ENCODE results near the gene GMEB2.
"Not testable (repeated sequence)": the region's sequence is repeated elsewhere in the genome, so short reads cannot be mapped to it uniquely, and the experiment has no call there.

GMEB2 gene

DNA sequence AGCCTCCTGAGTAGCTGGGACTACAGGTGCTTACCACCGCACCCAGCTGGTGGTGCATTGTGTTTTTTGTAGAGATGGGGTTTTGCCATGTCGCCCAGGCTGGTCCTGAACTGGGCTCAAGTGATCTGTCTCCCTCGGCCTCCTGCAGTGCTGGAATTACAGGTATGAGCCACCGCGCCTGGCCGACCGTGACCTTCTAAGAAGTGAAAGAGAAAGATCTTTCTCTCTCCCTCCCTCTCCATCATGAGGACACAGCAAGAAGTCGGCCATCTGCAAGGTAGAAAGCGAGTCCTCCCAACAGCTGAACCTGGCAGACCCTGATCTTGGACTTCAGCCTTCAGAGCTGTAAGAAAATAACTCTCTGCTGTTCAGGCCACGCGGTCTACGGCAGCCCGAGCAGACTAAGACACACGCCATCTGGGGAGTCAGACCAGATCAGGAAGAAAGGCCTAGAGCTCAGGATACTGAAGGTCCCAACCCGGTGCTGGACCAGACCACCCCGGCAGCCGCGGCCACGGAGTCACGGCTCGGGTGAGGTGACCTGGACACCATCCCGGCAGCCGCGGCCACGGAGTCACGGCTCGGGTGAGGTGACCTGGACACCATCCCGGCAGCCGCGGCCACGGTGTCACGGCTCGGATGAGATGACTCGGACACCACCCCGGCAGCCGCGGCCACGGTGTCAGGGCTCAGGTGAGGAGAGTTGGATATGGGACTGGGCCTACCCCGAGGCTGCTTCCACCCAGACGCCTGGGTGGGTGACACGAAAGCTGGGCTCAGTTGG is 9.6 kb downstream of the GMEB2 start:
- in situ Hi-C loops (cut with MboI; ENCODE audit: low sequenced_read_pairs) = no loop called here

DNA sequence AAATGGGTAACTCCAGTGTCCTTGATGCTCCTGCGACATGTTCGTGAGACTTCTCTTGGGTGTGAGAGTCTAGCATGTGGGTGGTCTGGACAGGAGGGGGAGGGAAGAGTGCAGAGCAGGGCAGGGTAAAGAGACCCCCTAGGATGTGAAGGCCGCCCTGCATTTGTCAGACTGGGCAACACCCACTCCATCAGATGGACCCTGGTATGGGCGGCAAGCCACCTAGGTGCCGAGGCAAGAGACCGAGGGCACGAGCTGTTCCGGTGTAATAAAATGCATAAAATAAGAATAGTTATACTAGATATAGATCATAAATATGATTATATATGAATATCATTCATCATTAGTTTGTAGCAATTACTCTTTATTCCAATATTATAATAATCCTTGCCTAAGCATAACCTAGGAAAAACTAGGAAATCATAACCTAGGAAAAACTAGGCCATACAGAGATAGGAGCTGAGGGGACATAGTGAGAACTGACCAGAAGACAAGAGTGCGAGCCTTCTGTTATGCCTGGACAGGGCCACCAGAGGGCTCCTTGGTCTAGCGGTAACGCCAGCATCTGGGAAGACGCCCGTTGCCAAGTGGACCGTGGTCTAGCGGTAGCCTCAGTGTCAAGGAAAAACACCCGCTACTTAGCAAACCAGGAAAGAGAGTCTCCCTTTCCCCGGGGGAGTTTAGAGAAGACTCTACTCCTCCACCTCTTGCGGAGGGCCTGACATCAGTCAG is 12.9 kb downstream of the GMEB2 start:
- in situ Hi-C loops (cut with MboI; ENCODE audit: low sequenced_read_pairs) = not testable (repeated sequence)

DNA sequence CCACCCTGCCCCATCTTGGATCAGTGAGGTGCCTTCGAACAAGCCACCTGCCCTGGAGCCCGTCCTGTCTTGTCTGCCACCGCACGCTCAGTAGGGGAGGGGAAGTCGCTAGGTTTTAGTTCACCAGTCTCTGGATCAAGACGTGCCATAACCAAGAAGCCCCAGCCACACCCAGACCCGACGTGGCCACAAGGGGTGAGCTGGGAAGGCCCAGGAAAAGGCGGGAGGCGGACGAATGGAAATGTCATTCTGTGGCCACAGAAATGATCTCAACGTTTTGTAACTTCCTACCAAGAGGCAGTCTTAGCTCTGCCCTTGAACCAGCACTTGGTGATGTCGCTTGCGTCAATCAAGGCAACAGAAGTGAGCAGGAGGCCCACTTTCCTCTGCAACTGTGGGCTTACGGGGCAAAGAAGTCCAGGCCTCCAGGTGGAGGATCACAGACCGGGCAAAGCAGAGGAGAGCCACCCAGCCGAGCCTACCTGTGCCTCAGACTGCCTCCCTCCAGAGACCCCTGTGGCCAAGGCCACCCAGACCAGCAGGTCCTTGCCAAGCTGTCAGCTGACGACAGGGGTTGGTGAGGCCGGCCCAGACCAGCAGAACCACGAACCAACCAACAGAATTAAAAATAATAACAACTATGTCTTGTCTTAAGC is 14.5 kb downstream of the GMEB2 start:
- in situ Hi-C loops (cut with MboI; ENCODE audit: low sequenced_read_pairs) = no loop called here

DNA sequence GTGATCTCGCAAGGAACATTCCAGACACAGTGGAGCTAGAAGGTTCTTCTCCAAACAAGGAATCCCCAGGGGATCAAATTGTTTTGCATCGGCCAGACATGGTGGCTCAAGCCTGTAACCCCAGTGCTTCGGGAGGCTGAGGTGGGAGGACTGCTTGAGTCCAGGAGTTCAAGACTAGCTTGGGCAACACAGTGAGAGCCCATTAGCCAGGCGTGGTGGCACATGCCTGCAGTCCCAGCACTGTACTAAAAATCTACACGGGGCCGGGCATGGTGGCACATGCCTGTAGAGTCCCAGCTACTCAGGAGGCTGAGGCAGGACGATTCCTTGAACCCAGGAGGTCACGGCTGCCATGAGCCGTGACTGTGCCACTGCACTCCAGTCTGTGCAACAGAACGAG is 15.3 kb downstream of the GMEB2 start:
- in situ Hi-C loops (cut with MboI; ENCODE audit: low sequenced_read_pairs) = no loop called here

DNA sequence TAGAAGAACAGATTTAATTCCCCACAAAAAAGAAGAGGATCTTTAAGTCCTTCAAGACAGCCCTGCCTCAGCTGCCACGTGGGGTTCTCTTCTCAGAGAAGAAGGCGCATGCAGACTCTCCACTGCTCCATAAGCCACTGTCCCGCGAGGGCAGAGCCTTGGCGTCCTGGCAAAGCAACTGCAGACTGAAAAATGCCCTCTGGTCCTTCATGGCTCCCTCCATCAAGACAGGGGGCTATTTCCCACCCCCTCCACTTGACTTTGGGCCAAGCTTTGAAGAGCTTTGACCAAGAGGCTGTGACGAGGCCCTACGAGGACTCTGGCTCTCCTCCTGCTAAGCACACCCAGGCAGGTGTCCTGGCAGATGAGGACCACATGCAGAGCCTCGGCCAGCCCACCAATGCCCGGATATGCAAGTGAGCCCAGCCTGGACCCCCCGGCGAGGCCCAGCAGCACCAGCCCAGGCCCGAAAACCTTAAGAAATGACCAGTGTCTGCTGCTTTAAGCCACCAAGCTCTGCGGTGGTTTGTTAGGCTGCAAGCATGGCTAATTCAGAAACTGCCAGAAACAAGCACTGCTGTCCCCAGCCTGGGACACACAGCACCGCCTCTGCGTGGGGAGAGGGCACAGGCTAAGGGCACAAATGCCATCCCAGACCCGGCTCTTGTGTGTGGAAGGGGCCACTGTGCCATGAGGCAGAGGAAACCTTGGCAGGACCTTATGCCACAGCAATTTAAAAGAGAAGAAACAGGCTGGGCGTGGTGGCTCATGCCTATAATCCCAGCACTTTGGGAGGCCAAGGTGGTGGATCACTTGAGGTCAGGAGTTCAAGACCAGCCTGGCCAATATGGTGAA is 16.1 kb downstream of the GMEB2 start:
- in situ Hi-C loops (cut with MboI; ENCODE audit: low sequenced_read_pairs) = no loop called here

DNA sequence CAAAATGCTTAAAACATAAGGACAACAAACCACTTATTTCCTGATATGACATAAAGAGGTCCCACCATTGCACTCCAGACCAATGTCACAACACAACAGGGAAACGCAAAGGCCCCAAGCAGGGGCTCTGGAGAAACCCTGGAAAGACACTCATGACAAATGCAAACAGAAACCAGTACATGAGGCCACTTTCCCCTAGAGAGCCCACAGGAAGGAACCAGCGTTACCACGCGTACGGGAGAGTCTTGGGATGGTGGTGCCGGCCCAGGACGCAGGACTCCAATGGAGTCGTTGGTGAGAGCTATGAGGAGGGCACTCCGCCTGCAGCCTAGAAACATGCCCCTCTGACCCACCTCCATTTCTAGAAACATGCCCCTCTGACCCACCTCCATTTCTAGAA is 20.2 kb downstream of the GMEB2 start:
- in situ Hi-C loops (cut with MboI; ENCODE audit: low sequenced_read_pairs) = no loop called here

DNA sequence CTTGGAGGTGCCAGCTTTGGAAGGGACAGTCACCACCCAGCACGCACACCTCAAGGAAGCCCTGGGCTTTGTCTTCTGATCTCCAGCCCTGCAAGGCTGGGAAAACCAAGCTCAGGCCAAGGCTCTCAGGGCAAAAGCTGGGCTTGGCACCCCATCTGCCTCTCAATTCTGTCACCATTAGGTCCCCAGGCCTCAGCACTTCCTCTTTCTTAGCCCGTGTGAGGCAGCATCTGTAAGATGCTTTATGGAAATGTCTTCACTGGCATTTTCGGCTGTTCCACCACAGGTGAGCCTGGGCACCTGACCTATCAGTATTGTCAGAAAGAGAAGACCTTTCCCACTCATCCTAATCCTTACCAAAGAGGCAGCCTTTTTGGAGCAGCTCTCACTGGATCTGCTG is 24.6 kb downstream of the GMEB2 start:
- in situ Hi-C loops (cut with MboI; ENCODE audit: low sequenced_read_pairs) = no loop called here

DNA sequence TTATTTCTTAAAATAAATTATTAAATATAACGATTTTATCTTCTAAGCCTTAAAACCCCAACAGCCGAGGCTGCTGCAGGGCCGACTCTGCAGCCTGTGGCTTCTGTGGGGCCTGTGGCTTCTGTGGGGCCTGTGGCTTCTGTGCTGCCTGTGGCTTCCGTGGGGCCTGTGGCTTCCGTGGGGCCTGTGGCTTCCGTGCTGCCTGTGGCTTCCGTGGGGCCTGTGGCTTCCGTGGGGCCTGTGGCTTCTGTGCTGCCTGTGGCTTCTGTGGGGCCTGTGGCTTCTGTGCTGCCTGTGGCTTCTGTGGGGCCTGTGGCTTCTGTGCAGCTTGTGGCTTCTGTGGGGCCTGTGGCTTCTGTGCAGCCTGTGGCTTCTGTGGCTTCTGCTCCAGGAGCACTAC is 25.2 kb downstream of the GMEB2 start:
- in situ Hi-C loops (cut with MboI; ENCODE audit: low sequenced_read_pairs) = not testable (repeated sequence)

DNA sequence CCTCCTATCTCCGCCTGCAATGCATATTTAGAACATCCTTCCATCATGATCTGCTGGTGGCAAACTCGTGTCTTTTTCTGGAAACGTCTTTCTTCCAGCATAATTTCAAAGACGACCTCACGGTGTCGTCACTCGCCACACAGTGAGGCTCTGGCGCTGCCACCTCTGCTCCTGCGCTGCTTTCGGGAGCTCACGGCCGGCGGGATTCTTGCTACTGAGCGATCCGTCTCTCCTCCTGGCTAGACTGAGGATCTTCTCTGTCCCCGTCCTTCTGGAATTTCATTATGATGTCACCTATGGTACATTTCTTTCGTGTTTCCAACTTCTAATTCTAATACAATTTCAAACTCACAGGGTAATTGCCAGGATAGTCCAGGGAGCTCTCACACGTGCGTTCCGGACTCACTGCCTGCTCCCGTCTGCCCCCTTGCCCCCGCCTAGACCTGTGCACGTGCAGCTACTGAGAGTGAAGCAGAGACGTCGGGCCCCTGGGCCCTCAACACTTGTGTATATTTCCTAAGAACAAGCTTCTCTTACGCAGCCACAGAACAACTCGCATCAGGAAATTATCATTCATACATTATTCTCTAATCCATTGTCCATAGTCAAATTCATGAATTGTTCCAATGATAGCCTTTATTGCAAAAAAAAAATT is 27.4 kb downstream of the GMEB2 start:
- in situ Hi-C loops (cut with MboI; ENCODE audit: low sequenced_read_pairs) = no loop called here

DNA sequence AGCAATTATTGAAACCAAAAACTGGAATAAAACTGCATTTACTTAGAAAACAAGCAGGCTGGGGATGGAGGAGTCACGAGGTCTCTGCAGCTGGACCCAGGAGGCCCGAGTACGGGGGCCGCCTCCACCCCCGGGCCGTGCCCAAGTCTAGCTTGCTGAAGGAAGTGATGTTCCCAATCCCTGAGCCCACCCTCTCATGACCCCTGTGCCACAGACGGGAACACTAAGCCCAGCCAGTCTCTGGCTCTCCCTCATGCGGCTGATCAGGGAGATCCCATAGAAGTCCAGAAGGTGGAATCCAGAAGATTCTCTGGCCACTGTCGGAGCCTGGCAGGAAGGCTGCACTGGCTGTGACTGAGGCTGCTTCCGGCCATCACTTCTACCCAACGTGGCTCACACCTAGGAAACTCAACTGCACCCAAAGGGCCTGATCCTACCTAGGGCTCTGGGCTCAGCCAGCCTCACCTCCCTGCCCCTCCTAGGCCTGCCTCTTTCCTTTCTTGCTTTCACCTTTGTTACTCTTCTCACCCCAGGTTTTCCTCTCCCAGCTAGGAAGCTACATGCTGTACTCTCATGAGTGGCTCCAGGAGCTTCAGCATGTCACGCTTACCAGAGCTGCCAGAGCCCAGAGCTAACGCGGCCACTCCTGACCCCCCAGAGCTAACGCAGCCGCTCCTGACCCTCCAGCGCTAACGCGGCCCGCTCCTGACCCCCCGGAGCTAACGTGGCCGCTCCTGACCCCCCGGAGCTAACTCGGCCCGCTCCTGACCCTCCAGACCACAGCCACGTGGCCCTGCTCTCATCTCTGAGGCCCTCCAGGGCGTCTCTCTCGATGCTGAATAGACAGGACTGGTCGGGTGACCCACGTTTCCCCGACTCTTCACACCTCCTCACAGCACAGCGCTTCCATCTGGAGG is 28.2 kb downstream of the GMEB2 start:
- in situ Hi-C loops (cut with MboI; ENCODE audit: low sequenced_read_pairs) = no loop called here

DNA sequence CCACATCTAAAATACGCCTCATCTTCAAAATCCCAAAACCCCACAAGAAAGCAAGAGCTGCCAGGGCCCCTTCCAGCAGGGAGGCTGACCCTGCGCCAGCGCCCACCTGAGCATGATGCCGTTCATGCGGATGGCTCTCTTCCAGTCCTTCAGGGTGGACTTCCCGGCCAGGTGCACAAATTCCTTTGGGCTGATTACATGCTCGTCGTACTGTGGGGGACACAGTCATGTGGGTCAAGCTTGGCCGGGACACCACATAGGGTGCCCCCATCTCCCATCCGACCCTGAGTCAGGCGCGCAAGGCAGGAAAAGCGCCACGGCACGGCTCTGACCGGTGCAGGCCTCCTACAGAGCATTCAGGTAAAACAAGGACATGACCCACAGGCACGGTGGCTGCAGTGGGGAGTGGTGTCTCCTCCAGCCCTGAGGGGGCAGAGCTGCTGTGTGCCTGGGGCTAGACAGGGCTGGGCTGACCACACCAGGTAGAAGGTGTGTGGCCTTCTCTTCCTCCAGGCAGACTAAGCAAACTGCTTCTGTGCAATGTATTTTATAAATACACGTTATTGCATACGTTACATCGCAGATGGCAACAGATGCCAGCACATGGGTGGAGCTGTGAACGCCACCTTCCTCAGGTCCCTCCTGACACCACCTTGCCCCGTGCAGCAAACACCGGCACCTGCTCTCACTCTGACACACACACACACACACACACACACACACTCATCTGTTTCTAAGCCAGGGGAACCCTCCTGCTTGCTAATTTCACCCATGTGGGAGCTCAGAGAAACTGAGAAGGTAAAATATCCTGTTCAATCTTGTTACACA is 29.0 kb downstream of the GMEB2 start:
- in situ Hi-C loops (cut with MboI; ENCODE audit: low sequenced_read_pairs) = no loop called here

DNA sequence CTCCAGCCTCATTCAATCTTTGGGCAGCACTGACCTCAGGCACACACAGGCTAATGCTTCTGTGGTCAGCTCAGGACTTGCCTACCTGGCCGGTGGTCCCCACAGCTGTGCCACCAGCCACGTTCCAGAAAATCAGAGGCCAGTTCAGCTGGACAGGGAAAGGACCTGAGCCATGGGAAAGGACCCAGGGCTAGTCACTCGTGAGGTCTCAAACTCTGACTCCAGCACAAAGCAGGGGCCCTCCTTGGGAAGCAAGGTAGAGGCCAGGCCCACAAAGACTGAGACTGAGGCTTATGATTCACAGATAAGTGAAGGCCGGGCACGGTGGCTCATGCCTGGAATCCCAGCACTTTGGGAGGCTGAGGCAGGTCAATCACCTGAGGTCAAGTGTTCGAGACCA is 30.5 kb downstream of the GMEB2 start:
- in situ Hi-C loops (cut with MboI; ENCODE audit: low sequenced_read_pairs) = no loop called here

DNA sequence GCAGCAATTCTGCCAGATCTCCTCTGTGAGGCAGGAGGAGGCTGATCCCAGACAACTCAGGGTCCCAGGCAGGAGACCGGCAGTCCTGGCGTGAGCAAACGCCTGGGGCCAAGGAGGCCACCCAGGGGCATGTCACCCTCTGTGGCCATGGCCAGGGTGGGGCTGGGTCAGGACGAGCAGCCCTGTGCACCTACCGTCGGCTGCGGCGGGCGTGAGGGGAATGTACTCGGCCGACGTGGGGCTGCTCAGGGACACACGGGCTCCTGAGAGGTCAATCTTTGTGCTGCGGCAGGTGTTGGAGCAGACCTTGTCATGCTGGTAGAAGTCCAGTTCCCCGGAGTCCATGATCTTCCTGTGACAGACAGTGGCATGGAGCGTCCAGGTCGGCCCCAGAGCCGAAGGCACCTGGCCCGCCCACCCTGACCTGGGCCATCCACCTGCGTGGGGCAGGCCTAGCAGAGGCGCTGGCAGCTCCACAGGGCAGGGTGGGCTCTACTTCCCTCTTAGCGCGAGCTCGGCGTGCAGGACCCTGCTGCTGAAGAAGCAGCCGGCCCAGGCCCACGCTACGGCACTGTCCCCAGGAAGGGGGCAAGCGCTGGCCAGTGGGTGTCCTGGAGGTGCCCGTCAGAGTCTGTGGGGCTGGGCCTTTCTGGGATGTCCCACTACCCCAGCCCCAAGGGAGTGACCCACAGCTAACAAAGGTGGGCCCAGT is 31.3 kb downstream of the GMEB2 start:
- in situ Hi-C loops (cut with MboI; ENCODE audit: low sequenced_read_pairs) = no loop called here

DNA sequence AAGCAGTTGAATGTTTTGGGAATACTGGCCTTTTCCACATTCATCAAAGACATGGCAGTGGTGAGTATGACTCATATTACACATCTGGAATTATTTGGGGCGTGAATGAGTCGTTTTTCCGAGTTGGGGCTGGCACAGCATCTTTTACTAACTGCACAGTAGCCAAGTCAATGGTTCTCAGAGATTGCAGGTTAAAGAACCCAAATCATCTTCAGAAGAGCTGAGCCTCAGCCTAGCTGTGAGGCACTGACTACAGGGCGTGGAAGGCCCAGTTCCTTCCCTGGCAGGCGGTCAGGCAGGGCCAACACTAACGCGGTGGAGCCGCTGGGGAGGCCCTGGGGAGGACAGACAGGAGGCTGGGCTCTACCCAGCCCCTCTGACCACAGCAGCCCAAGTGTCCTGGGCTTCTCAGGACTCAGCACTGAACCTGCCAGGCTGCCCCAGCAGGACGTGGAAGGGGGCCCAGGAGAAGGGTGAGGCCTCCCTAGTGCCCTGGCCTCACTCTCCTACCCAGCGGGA is 32.8 kb downstream of the GMEB2 start:
- in situ Hi-C loops (cut with MboI; ENCODE audit: low sequenced_read_pairs) = no loop called here

DNA sequence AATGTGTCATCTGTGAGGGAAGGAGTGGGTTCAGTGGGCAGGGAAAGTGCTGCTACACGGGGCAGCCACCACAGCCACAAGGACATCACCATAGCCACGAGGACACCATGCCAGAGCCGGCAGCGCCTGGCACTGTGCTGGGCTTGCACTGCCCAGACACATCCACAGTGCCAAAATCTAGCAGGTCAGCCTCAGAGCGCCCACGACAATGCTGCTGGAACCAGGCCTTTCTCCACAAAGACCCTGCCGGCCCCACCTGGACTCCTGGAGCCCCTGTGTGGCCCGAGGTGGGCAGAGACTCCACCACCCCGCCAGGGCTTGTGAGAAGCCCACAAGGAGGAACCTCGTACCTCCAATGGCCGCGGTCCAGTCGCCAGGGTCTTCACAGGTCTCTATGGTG is 34.2 kb downstream of the GMEB2 start:
- in situ Hi-C loops (cut with MboI; ENCODE audit: low sequenced_read_pairs) = no loop called here

DNA sequence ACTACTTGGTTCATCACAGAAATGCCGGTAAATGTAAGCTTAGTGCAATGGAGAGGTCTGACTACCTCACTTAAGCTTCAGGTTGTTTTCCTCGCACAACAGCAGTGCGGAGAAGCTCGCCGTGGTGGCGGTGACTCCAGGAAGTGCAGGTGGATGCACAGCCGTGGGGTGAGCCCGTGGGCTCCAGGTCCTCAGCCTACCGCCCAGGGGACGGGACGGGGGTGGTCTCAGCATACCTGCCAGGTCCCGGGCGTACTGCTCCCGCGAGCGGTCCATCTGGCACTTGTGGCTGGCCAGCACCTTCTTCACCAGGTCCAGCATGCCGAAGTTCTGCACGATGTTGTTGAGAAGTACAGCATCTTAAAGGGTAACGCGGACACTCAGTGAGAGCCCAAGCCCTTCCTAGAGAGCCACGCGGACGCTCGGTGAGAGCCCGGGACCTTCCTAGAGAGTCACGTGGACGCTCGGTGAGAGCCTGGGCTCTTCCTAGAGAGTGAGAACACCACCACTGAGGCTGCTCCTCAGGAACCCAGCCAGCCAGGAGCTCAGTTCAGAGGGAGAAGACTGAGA is 35.0 kb downstream of the GMEB2 start:
- in situ Hi-C loops (cut with MboI; ENCODE audit: low sequenced_read_pairs) = no loop called here

DNA sequence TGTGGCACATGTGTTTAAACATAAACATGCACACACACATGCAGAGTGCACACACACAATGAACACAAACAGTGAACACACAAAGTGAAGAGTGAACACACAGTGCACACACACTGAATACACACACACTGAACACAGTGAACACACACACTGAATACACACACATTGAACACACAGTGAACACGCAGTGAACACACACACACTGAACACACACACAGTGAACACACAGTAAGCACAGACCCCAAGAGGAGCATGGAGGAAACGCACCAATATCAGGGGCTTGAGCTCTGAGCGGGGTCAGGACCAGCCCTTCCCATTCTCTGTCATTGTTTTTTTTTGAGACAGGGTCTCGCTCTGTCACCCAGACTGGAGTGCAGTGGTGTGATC is 35.8 kb downstream of the GMEB2 start:
- in situ Hi-C loops (cut with MboI; ENCODE audit: low sequenced_read_pairs) = no loop called here

Data from hTERT RPE-1 (cell line).